RWPE2 (cell line): ENCODE data around the gene GPR32.

Experiments
- ATAC-seq: fragments of 200-7000 bp; cut with Tn5 transposase; 3 replicates; pipeline ENCODE4 v1.9.1; 2021; ENCODE audit warnings: low read depth
- DNase-seq: peaks from one replicate; pipeline ENCODE4 v3.0.0-alpha.2; 2020; ENCODE audit warnings: low spot score
- H3K27ac ChIP-seq: fragments of 450-650 bp; 2 replicates; pipeline ENCODE4 v1.5.1; 2017; ENCODE audit warnings: mild to moderate bottlenecking; ENCODE audit not compliant: poor library complexity, severe bottlenecking
- H3K27me3 ChIP-seq: fragments of 250-450 bp; sonication (Bioruptor Pico); 2 replicates; pipeline ENCODE4 v1.5.1; 2021; ENCODE audit warnings: mild to moderate bottlenecking, moderate library complexity; ENCODE audit not compliant: insufficient read depth, poor library complexity, severe bottlenecking
- H3K36me3 ChIP-seq: fragments of 250-450 bp; sonication (Bioruptor Pico); 2 replicates; pipeline ENCODE4 v1.5.1; 2020; ENCODE audit warnings: low read depth, mild to moderate bottlenecking, moderate library complexity
- H3K4me1 ChIP-seq: fragments of 250-450 bp; sonication (Bioruptor Pico); 2 replicates; pipeline ENCODE4 v1.5.1; 2021; ENCODE audit warnings: mild to moderate bottlenecking, moderate library complexity; ENCODE audit not compliant: insufficient read depth, poor library complexity, severe bottlenecking
- H3K4me3 ChIP-seq: fragments of 250-450 bp; sonication (Bioruptor Pico); 2 replicates; pipeline ENCODE4 v1.5.1; 2021; ENCODE audit warnings: mild to moderate bottlenecking, moderate library complexity; ENCODE audit not compliant: severe bottlenecking
- H3K9me3 ChIP-seq: fragments of 250-450 bp; sonication (Bioruptor Pico); 2 replicates; pipeline ENCODE4 v1.5.1; 2021; ENCODE audit warnings: mild to moderate bottlenecking, moderate library complexity; ENCODE audit not compliant: severe bottlenecking
- TF ChIP-seq, protein P1 (sequence below): fragments of 450-650 bp; IDR thresholded peaks from one replicate; pipeline ENCODE4 v1.5.1; 2017; ENCODE audit warnings: mild to moderate bottlenecking, moderate library complexity; ENCODE audit not compliant: poor library complexity, severe bottlenecking

GPR32 gene

GRCh38 chr19:50797781-50798658 lies 27.8 kb downstream of the GPR32 start:
- Histone ChIP-seq H3K27me3 (no peaks in the 10 kb centered on the region), H3K4me1 (peaks cover 8% of the 10 kb centered on the region), H3K4me3 (no peak overlapping the region), H3K27ac (no peak overlapping the region), H3K36me3 (peaks cover 61% of the 10 kb centered on the region), H3K9me3 (no peaks in the 10 kb centered on the region)
- no peak for DNase-seq
- ATAC-seq: no peak
- TF ChIP-seq, protein P1, sequence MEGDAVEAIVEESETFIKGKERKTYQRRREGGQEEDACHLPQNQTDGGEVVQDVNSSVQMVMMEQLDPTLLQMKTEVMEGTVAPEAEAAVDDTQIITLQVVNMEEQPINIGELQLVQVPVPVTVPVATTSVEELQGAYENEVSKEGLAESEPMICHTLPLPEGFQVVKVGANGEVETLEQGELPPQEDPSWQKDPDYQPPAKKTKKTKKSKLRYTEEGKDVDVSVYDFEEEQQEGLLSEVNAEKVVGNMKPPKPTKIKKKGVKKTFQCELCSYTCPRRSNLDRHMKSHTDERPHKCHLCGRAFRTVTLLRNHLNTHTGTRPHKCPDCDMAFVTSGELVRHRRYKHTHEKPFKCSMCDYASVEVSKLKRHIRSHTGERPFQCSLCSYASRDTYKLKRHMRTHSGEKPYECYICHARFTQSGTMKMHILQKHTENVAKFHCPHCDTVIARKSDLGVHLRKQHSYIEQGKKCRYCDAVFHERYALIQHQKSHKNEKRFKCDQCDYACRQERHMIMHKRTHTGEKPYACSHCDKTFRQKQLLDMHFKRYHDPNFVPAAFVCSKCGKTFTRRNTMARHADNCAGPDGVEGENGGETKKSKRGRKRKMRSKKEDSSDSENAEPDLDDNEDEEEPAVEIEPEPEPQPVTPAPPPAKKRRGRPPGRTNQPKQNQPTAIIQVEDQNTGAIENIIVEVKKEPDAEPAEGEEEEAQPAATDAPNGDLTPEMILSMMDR: no peak

DNA sequence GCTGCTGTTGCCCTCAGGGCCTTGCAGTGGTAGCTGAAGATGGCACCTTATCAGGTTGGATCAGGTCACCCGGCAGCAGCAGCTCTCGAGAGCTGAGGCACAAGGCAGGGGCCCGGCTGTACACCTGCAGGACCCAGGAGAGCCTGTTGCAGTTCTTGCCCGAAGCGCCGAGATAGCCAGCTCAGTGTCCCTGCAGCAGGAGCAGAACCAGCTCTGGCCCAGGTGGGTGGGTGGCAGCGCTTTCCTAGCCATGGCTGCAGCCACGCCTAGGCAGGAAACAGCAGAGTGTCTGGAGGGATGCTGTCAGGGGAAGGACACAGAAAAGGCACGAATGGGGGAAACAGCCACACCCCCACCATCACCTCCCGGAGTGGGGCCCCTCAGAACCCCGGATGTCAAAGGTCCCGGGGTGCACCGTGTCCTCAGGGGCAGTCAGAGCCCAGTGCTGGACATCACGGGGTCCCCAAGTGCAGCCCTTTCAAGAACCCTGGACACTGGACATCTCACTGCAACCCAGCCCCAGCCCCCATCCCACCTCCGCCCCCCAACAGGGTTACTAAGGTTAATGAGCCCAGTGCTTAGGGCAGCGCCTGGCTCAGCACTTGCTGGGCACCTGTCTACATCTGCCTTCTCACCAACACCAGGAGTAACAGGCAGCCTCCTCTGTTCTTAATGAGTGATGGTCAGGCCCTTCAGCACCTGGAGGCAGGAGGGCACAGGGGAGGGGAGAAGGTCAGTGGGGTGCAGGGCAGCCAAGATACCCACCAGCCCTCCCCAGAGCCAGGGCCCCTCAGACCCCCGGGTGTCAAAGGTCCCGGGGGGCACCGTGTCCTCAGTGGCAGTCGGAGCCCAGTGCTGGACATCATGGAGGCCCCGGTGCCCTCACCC lies 28.6 kb downstream of the GPR32 start:
- ATAC-seq (no peak), DNase-seq (no peak)
- Histone ChIP-seq H3K9me3 (no peaks in the 10 kb centered on the region), H3K4me3 (no peak overlapping the region), H3K4me1 (peaks cover 8% of the 10 kb centered on the region), H3K36me3 (peaks cover 69% of the 10 kb centered on the region), H3K27ac (no peak overlapping the region), H3K27me3 (no peaks in the 10 kb centered on the region)
- TF ChIP-seq, protein P1: no peak

GRCh38 chr19:50799547-50799851 lies 29.2 kb downstream of the GPR32 start:
- no peak overlapping the region for H3K27ac ChIP-seq
- H3K36me3 ChIP-seq: peaks cover 69% of the 10 kb centered on the region
- no peaks in the 10 kb centered on the region for H3K9me3 ChIP-seq
- H3K4me1 ChIP-seq: peaks cover 8% of the 10 kb centered on the region
- H3K4me3 ChIP-seq: no peak overlapping the region
- TF ChIP-seq, protein P1: no peak
- DNase-seq: no peak
- ATAC-seq: no peak
- no peaks in the 10 kb centered on the region for H3K27me3 ChIP-seq

- H3K9me3 ChIP-seq: no peaks in the 10 kb centered on the region
- no peak overlapping the region for H3K4me3 ChIP-seq
- TF ChIP-seq, protein P1: no peak
- DNase-seq: no peak
- no peak for ATAC-seq
- H3K27ac ChIP-seq: peak overlapping the region; percentile 3
- H3K27me3 ChIP-seq: no peaks in the 10 kb centered on the region
- peaks cover 8% of the 10 kb centered on the region for H3K4me1 ChIP-seq
- H3K36me3 ChIP-seq: peaks cover 69% of the 10 kb centered on the region
These were observed 30.8 kb downstream of the GPR32 start for GRCh38 chr19:50801107-50801506.
